HepG2 (cell line): ENCODE data around the gene WDR18. TPM values are rescaled to one million over a fixed set of nuclear protein-coding genes. Genes with fewer than 3 reads are reported as not detected.

Experiments used
- ATAC-seq: fragments of 200-7000 bp; cut with Tn5 transposase; 3 replicates; pipeline ENCODE4 v1.9.1; 2020; ENCODE audit warnings: mild to moderate bottlenecking, moderate library complexity
- BruUV-seq: library from RNA; stranded (reverse); fragments of 400-500 nt; replicated peaks from 2 replicates; lab custom pipeline; 2021; lab: Mats Ljungman, UMichigan
- CTCF ChIA-PET: fragments of 300-600 bp; formaldehyde crosslinking; extraction: SDS; loops from one replicate; lab custom pipeline; 2021; ENCODE audit warnings: low total read pairs, inconsistent platforms, low intra/inter-chr PET ratio; lab: Yijun Ruan, JAX
- POLR2A ChIA-PET: fragments of 350-600 bp; sonication (Branson Sonifier 250); formaldehyde crosslinking; loops from one replicate; lab custom pipeline; 2020; ENCODE audit warnings: antibody characterized with exemption, inconsistent platforms; lab: Yijun Ruan, JAX
- DNase-seq: peaks from one replicate; pipeline ENCODE4 v3.0.0-alpha.2; 2015; ENCODE audit warnings: low spot score
- FAIRE-seq: peaks from 3 replicates; lab custom pipeline; 2011; peaks lifted over from hg19 to GRCh38; lab: Jason Lieb, UNC
- H2AFZ ChIP-seq: one replicate; pipeline ENCODE4 v1.6.1; 2011; ENCODE audit warnings: low read length, inconsistent platforms
- H3K27ac ChIP-seq: fragments of 300-600 bp; 3 replicates; pipeline ENCODE4 v1.8.0; 2011; ENCODE audit warnings: mixed run types, mild to moderate bottlenecking, mixed read lengths, low read length, inconsistent platforms; ENCODE audit not compliant: insufficient read depth; ENCODE audit errors: extremely low read length
- H3K27me3 ChIP-seq, 2 experiments: fragments of 200-600 bp in 1 of 2; 2 replicates in 1 of 2; 3 replicates in 1 of 2; pipeline versions ENCODE4 v1.6.0 to v1.8.0; 2011; ENCODE audit warnings: low read length in 2 of 2, mild to moderate bottlenecking in 2 of 2, moderate library complexity in 2 of 2, inconsistent platforms in 1 of 2; ENCODE audit not compliant: insufficient read depth in 2 of 2, control insufficient read depth in 1 of 2
- H3K36me3 ChIP-seq, 2 experiments: fragments of 200-600 bp in 1 of 2; replicated peaks in 1 of 2; 2 replicates in 1 of 2; 3 replicates in 1 of 2; pipeline versions ENCODE4 v1.5.1 to v1.8.0; 2011; ENCODE audit warnings: low read length in 2 of 2, inconsistent platforms in 1 of 2; ENCODE audit not compliant: insufficient read depth in 2 of 2, control insufficient read depth in 1 of 2
- H3K4me1 ChIP-seq: 2 replicates; pipeline ENCODE4 v1.5.1; 2012; ENCODE audit warnings: low read length, inconsistent platforms; ENCODE audit not compliant: insufficient read depth
- H3K4me2 ChIP-seq: 2 replicates; pipeline ENCODE4 v1.6.0; 2011; ENCODE audit warnings: low read depth, low read length, inconsistent platforms
- H3K4me3 ChIP-seq, 3 experiments: fragments of 200-600 bp in 1 of 3; sonication (generic), shearing (Covaris generic) in 1 of 3; replicated peaks in 1 of 3; 2 replicates each; pipeline ENCODE4 v1.5.1; 2011 to 2016; ENCODE audit warnings: low read length in 3 of 3, inconsistent platforms in 2 of 3, low read depth in 2 of 3, mild to moderate bottlenecking in 2 of 3, control low read depth in 1 of 3, mixed read lengths in 1 of 3; ENCODE audit not compliant: insufficient read depth in 1 of 3
- H3K79me2 ChIP-seq: one replicate; pipeline ENCODE4 v1.6.1; 2011; ENCODE audit warnings: low read length, inconsistent platforms; ENCODE audit not compliant: insufficient read depth
- H3K9ac ChIP-seq: 2 replicates; pipeline ENCODE4 v1.6.0; 2011; ENCODE audit warnings: mild to moderate bottlenecking, low read depth, low read length, inconsistent platforms; ENCODE audit not compliant: insufficient read depth
- H3K9me3 ChIP-seq: 2 replicates; pipeline ENCODE4 v1.5.1; 2012; ENCODE audit warnings: mild to moderate bottlenecking, low read length
- H4K20me1 ChIP-seq: 2 replicates; pipeline ENCODE4 v1.6.0; 2011; ENCODE audit warnings: inconsistent platforms, mild to moderate bottlenecking, low read length, moderate library complexity; ENCODE audit not compliant: insufficient read depth
- AKAP8 ChIP-seq: sonication (generic); formaldehyde crosslinking; IDR thresholded peaks from 2 replicates; pipeline ENCODE4 v1.5.1; 2020; ENCODE audit warnings: mild to moderate bottlenecking, missing genetic modification reagents
- KDM6A ChIP-seq: IDR thresholded peaks from 2 replicates; pipeline ENCODE4 v1.6.1; 2016; ENCODE audit warnings: low read depth
- KMT2A ChIP-seq: sonication (generic); formaldehyde crosslinking; IDR thresholded peaks from 2 replicates; pipeline ENCODE4 v1.4.0; 2020; ENCODE audit warnings: missing genetic modification reagents
- RBM22 ChIP-seq: fragments of 200-400 bp; formaldehyde crosslinking; optimal IDR thresholded peaks from 2 replicates; pipeline ENCODE3; 2017; ENCODE audit warnings: mild to moderate bottlenecking, low read length, moderate library complexity
- RBM39 ChIP-seq: fragments of 200-400 bp; formaldehyde crosslinking; IDR thresholded peaks from one replicate; pipeline ENCODE4 v1.6.1; 2018; ENCODE audit warnings: antibody characterized with exemption, mild to moderate bottlenecking, low read depth, low read length; ENCODE audit not compliant: poor library complexity, severe bottlenecking
- WGBS: methylation state at CpG from one replicate; pipeline ENCODE4 v1.1.6; 2017; ENCODE audit warnings: low lambda C conversion rate; 5-methylcytosine and 5-hydroxymethylcytosine counted together
- in situ Hi-C: cut with HindIII; loops from 2 replicates; pipeline ENCODE4 v1.10.0; 2017; ENCODE audit warnings: low pct_unique_long_range_greater_than_20kb; ENCODE audit not compliant: extremely low pct_ligation_motif_present
- intact Hi-C: fragments of 100-400 bp; cut with micrococcal nuclease; formaldehyde crosslinking; loops from one replicate; pipeline ENCODE4 v1.10.0; 2022; ENCODE audit not compliant: unreplicated experiment
- polyA plus RNA-seq, 8 experiments: library from polyadenylated mRNA; depleted of rRNA in 3 of 8; stranded (reverse) in 7 of 8; unstranded in 1 of 8; fragments of >200 nt; fragmentation: Illumina TruSeq in 4 of 8; extraction: Trizol in 4 of 8; gene quantifications; 2 replicates each; pipeline versions ENCODE4 v1.2.1 to v1.2.3, GENCODE V29; 2011 to 2016; ENCODE audit warnings: low read depth in 4 of 8, missing spikeins in 1 of 8, mixed read lengths in 1 of 8; ENCODE audit not compliant: insufficient read depth in 1 of 8
- total RNA-seq, 5 experiments: library from RNA; depleted of rRNA; stranded (reverse); fragments of >200 nt; fragmentation: Illumina TruSeq; extraction: Trizol; gene quantifications; 2 replicates each; pipeline ENCODE4 v1.2.3, GENCODE V29; 2016; ENCODE audit warnings: low read depth in 1 of 5

Gene WDR18
- total and polyA plus RNA-seq, 2 of the 13 experiments (the other 11 are each of a cell fraction or from before 2014, with no cell fraction given) = 36.4 to 47.6 TPM

- no TSS peak for BruUV-seq
- Histone ChIP-seq H3K4me1 (peaks cover 53% of the 10 kb centered on the region), H3K27me3 (no peaks in the 10 kb centered on the region), H3K36me3 (peaks cover 22 to 74% of the 10 kb centered on the region in 2 experiments), H3K4me2 (no peak overlapping the region), H3K9me3 (no peaks in the 10 kb centered on the region), H3K9ac (no peak overlapping the region), H2AFZ (no peak overlapping the region), H3K27ac (peak overlapping the region; percentile 8), H3K4me3 (no peak overlapping the region; a peak in 1 of 6 replicates), H3K79me2 (peaks cover 84% of the 10 kb centered on the region), H4K20me1 (peaks cover 71% of the 10 kb centered on the region; the same call in 1 of the 2 replicates)
- TF ChIP-seq RBM22 = peak; percentile 48
- no peak for TF ChIP-seq KMT2A (CRISPR knock-in tag)
- 0 out of 2 replicates have a peak, but pooled peaks have one; percentile 63 for TF ChIP-seq AKAP8 (CRISPR knock-in tag)
- in situ Hi-C loops = no loop called here
- ChIA-PET POLR2A (interaction anchor here (1.1 to 3.5 kb wide), 3 partner anchors 12 to 45 kb away, joined by 3 to 18 read pairs (median 4); partner anchors contain the start of gene WDR18), CTCF (no interaction called here)
- DNase-seq (no peak), ATAC-seq (no peak), FAIRE-seq (no peak)
- WGBS = 93% methylated on average over 22 of the region's 22 CpGs
- intact Hi-C loops = no loop called here
These were observed 44.7 kb upstream of the WDR18 start for GRCh38 chr19:939439-939838.

- peaks cover 25 to 79% of the 10 kb centered on the region in 2 experiments for H3K36me3 ChIP-seq
- H3K4me2 ChIP-seq = no peak overlapping the region
- H3K9ac ChIP-seq = no peak overlapping the region
- H4K20me1 ChIP-seq = peaks cover 74% of the 10 kb centered on the region; the same call in 1 of the 2 replicates
- no peaks in the 10 kb centered on the region for H3K27me3 ChIP-seq
- BruUV-seq = no TSS peak
- in situ Hi-C loops = no loop called here
- H3K4me3 ChIP-seq = no peak overlapping the region
- 90% methylated on average over 6 of the region's 7 CpGs for WGBS
- peaks cover 85% of the 10 kb centered on the region for H3K79me2 ChIP-seq
- ATAC-seq (no peak), DNase-seq (no peak), FAIRE-seq (no peak)
- TF ChIP-seq RBM39 (peak; percentile 17), KDM6A (CRISPR knock-in tag) (no peak)
- no peak overlapping the region for H2AFZ ChIP-seq
- peaks cover 53% of the 10 kb centered on the region for H3K4me1 ChIP-seq
- no peaks in the 10 kb centered on the region for H3K9me3 ChIP-seq
- ChIA-PET CTCF (no interaction called here), POLR2A (interaction anchor here (1.5 to 3.5 kb wide), 2 partner anchors 12 to 44 kb away, joined by 4 to 18 read pairs; partner anchors contain the start of gene WDR18)
- H3K27ac ChIP-seq = no peak overlapping the region
- intact Hi-C loops = no loop called here
These were observed 44.2 kb upstream of the WDR18 start for GRCh38 chr19:939922-940321.
